ENCODE measurements around the gene C14orf93.

GRCh38 chr14:23056145-23056955 lies 46.4 kb upstream of the C14orf93 start:
- no peak for TF ChIP-seq FOXA1 (IDR thresholded peaks at IDR 0.05)
- no peak for TF ChIP-seq HDGF (IDR thresholded peaks at IDR 0.05; ENCODE audit: borderline replicate concordance)
- no peak for TF ChIP-seq FOXM1 (IDR thresholded peaks at IDR 0.05; ENCODE audit: borderline replicate concordance)
- no peak for TF ChIP-seq ZNF384 (IDR thresholded peaks at IDR 0.05)
- no peak for TF ChIP-seq FOXK2 (IDR thresholded peaks at IDR 0.05)
- TF ChIP-seq SP1 (IDR thresholded peaks at IDR 0.05): no peak
- peak; percentile 55; the same call in 1 of the 2 replicates for TF ChIP-seq PKNOX1 (IDR thresholded peaks at IDR 0.05)
- no peak for TF ChIP-seq TARDBP (IDR thresholded peaks at IDR 0.05)
- TF ChIP-seq SUZ12 (IDR thresholded peaks at IDR 0.05): no peak
- TF ChIP-seq CTBP1 (IDR thresholded peaks at IDR 0.05; ENCODE audit: borderline replicate concordance): no peak
- no peak for TF ChIP-seq ARNT (IDR thresholded peaks at IDR 0.05)
- TF ChIP-seq NFRKB (IDR thresholded peaks at IDR 0.05): no peak
